ENCODE results near the gene SPOUT1. TPM values are rescaled to one million over a fixed set of nuclear protein-coding genes. Genes with fewer than 3 reads are reported as not detected.

The SPOUT1 gene
- polyA plus RNA-seq, 3 donors: 25.7 to 29.9 (median 29.3) TPM

GRCh38 chr9:128841694-128842492, 12.3 kb upstream of the SPOUT1 start:
- Histone ChIP-seq H3K36me3 (replicated peaks in 1 of 2; ENCODE audit: control insufficient read depth in 1 of 2, insufficient read depth in 2 of 2, low read length in 2 of 2) (no peaks in the 10 kb centered on the region), H3K9ac (ENCODE audit: insufficient read depth, low read length, poor library complexity, severe bottlenecking) (no peak overlapping the region), H3K4me2 (replicated peaks; ENCODE audit: extremely low read depth, low read length, poor library complexity, severe bottlenecking) (no peak overlapping the region), H4K20me1 (ENCODE audit: insufficient read depth, low read length) (no peaks in the 10 kb centered on the region), H3K27ac (ENCODE audit: low read depth in 1 of 2, low read length in 2 of 2) (no peak overlapping the region), H3K4me1 (ENCODE audit: control insufficient read depth in 1 of 2, insufficient read depth in 2 of 2, low read length in 2 of 2) (no peaks in the 10 kb centered on the region), H3K27me3 (ENCODE audit: control insufficient read depth in 2 of 2, insufficient read depth in 2 of 2, low read length in 2 of 2) (no peaks in the 10 kb centered on the region), H3K4me3 (replicated peaks in 1 of 3; ENCODE audit: low read depth in 2 of 3, low read length in 3 of 3) (no peak overlapping the region), H3K9me3 (replicated peaks in 1 of 2; ENCODE audit: control insufficient read depth in 1 of 2, insufficient read depth in 1 of 2, low read length in 2 of 2) (no peaks in the 10 kb centered on the region), H3K79me2 (ENCODE audit: insufficient read depth, low read length) (no peaks in the 10 kb centered on the region), H2AFZ (ENCODE audit: insufficient read depth, low read depth, low read length, poor library complexity, severe bottlenecking) (no peak overlapping the region)
- intact Hi-C loops (cut with micrococcal nuclease): no loop called here
- WGBS (ENCODE audit: insufficient coverage): 98% methylated on average over 10 of the region's 12 CpGs
- H3K27me3 Mint-ChIP-seq (ENCODE audit: low read depth in 3 of 3): no peaks in the 10 kb centered on the region
- no peak overlapping the region for H3K4me3 Mint-ChIP-seq
- H3K27ac Mint-ChIP-seq: peak overlapping the region in 1 of 7 donors; percentile 13
- peaks cover 0 to 14% of the 10 kb centered on the region in 2 donors for H3K36me3 Mint-ChIP-seq
- DNase-seq: no peak
- H3K4me1 Mint-ChIP-seq: no peaks in the 10 kb centered on the region
- no peak for TF ChIP-seq CTCF (IDR thresholded peaks at IDR 0.05)
- peaks cover 0 to 2% (median 0%) of the 10 kb centered on the region in 7 donors for H3K9me3 Mint-ChIP-seq

GRCh38 chr9:128840524-128840923, 10.9 kb upstream of the SPOUT1 start:
- TF ChIP-seq CTCF (IDR thresholded peaks at IDR 0.05): no peak
- no peaks in the 10 kb centered on the region for H3K4me1 Mint-ChIP-seq
- H3K27me3 ChIP-seq (ENCODE audit: control insufficient read depth in 2 of 2, insufficient read depth in 2 of 2, low read length in 2 of 2): no peaks in the 10 kb centered on the region
- DNase-seq: no peak
- peaks cover 0 to 17% of the 10 kb centered on the region in 2 donors for H3K36me3 Mint-ChIP-seq
- no peaks in the 10 kb centered on the region for H4K20me1 ChIP-seq (ENCODE audit: insufficient read depth, low read length)
- H3K9me3 Mint-ChIP-seq: peaks cover 0 to 2% (median 0%) of the 10 kb centered on the region in 7 donors
- H3K27me3 Mint-ChIP-seq (ENCODE audit: low read depth in 3 of 3): no peaks in the 10 kb centered on the region
- no CpG with 5 or more reads among the region's 1 CpG for WGBS (ENCODE audit: insufficient coverage)
- H3K4me3 ChIP-seq (replicated peaks in 1 of 3; ENCODE audit: low read depth in 2 of 3, low read length in 3 of 3): no peak overlapping the region
- H3K9ac ChIP-seq (ENCODE audit: insufficient read depth, low read length, poor library complexity, severe bottlenecking): no peak overlapping the region
- intact Hi-C loops (cut with micrococcal nuclease): no loop called here
- no peak overlapping the region for H3K4me3 Mint-ChIP-seq
- H3K79me2 ChIP-seq (ENCODE audit: insufficient read depth, low read length): no peaks in the 10 kb centered on the region
- H3K4me2 ChIP-seq (replicated peaks; ENCODE audit: extremely low read depth, low read length, poor library complexity, severe bottlenecking): no peak overlapping the region
- no peaks in the 10 kb centered on the region for H3K4me1 ChIP-seq (ENCODE audit: control insufficient read depth in 1 of 2, insufficient read depth in 2 of 2, low read length in 2 of 2)
- no peak overlapping the region for H3K27ac Mint-ChIP-seq
- H3K27ac ChIP-seq (ENCODE audit: low read depth in 1 of 2, low read length in 2 of 2): no peak overlapping the region
- no peak overlapping the region for H2AFZ ChIP-seq (ENCODE audit: insufficient read depth, low read depth, low read length, poor library complexity, severe bottlenecking)
- H3K36me3 ChIP-seq (replicated peaks in 1 of 2; ENCODE audit: control insufficient read depth in 1 of 2, insufficient read depth in 2 of 2, low read length in 2 of 2): no peaks in the 10 kb centered on the region
- no peaks in the 10 kb centered on the region for H3K9me3 ChIP-seq (replicated peaks in 1 of 2; ENCODE audit: control insufficient read depth in 1 of 2, insufficient read depth in 1 of 2, low read length in 2 of 2)

Measured in CD14-positive monocyte (primary cell).